Stimulated activated CD4-positive, alpha-beta T cell treated with anti-CD3 and anti-CD28 coated beads, Interleukin-4, amount 100 ng/mL, for 24 hours (primary cell): ENCODE data around the gene HMSD.

Source experiments
- DNase-seq: peaks from one replicate; pipeline ENCODE4 v3.0.0-alpha.2; 2020

The HMSD gene

DNA sequence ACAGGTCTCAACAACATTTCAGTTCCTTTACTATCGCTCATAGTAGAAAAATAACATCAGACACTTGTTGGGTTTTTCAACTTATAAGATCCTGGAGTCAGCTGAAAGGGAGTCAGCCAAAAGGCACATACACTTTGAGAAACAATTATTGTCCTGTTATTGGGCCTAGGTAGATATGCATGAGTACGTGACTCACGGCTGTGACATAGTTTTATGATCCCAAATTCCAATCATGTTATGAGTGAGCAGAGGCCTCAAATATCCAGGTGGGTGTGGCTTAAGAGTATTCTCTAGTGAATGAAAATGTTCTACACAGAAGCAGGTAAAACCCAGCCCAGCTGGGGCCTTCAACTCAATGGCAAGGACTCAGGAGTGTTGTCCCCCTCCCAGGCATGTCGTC is 47.9 kb downstream of the HMSD start:
- DNase-seq = no peak

- DNase-seq = no peak
Measured at GRCh38 chr18:63997606-63998005, 48.5 kb downstream of the HMSD start.

GRCh38 chr18:63999871-64000270 is 50.8 kb downstream of the HMSD start:
- DNase-seq = no peak

GRCh38 chr18:64002581-64002980 is 53.5 kb downstream of the HMSD start:
- no peak for DNase-seq

DNA sequence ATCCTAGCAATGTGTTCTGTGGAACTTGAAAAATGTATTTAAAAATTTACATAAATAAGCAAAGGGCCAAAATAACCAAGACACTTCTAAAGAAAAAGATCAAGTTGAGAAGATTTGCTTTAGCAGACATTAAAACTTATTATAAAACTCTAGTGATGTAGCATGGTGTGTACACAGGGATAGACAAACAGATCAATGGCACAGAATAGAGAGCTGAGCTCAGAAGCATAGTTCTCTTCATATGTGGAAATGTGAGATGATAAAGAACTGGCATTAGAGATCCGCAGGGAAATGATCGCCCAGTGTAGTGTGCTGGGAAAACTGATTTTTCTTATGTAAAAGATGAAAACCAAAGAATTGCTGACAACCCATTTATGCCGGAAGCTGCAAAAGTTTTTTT is 60.2 kb downstream of the HMSD start:
- DNase-seq = no peak
